Coronary artery (tissue), 2 donors: ENCODE measurements around the gene DEPDC7.
"Not testable (repeated sequence)": the region's sequence is repeated elsewhere in the genome, so short reads cannot be mapped to it uniquely, and the experiment has no call there.

Experiments used
- DNase-seq: peaks from one replicate; pipeline ENCODE4 v3.0.0-alpha.2; 2017; ENCODE audit warnings: low spot score
- H3K27ac ChIP-seq, 2 donors: fragments of 200-600 bp; sonication (generic); one replicate each; pipeline ENCODE4 v1.5.1; 2016 to 2019
- H3K4me3 ChIP-seq: fragments of 200-600 bp; sonication (generic); 2 replicates; pipeline ENCODE4 v1.5.1; 2016; ENCODE audit warnings: mild to moderate bottlenecking, moderate library complexity
- TF ChIP-seq, protein P1 (sequence below): fragments of 200-600 bp; sonication (generic); IDR thresholded peaks from one replicate; pipeline ENCODE4 v1.5.1; 2019; ENCODE audit warnings: antibody characterized with exemption

Gene DEPDC7

DNA sequence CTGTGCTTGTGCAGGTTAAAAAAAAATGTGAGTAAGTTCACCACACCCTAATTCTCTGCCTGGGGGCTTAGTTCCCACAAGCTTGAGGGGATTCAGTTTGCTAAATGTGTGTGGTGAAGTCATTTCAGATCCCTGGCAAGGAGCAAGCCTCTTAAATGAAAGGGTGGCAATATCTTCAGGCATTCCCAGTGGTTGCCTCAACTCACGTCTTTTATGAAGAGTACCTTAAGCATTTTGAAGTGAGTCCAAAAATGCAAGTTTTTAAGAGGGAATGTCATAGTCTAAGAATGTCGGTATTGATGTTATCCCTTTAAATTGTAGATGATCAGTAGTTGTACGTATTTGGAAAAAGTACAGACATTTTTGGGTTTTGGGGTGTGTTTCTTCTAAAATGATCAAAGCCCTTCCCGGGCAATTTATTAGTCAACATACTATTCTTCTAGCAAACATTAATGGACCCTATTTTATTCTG, 28.6 kb downstream of the DEPDC7 start:
- Histone ChIP-seq H3K4me3 (no peak overlapping the region), H3K27ac (no peak overlapping the region)
- no peak for DNase-seq
- TF ChIP-seq, protein P1, sequence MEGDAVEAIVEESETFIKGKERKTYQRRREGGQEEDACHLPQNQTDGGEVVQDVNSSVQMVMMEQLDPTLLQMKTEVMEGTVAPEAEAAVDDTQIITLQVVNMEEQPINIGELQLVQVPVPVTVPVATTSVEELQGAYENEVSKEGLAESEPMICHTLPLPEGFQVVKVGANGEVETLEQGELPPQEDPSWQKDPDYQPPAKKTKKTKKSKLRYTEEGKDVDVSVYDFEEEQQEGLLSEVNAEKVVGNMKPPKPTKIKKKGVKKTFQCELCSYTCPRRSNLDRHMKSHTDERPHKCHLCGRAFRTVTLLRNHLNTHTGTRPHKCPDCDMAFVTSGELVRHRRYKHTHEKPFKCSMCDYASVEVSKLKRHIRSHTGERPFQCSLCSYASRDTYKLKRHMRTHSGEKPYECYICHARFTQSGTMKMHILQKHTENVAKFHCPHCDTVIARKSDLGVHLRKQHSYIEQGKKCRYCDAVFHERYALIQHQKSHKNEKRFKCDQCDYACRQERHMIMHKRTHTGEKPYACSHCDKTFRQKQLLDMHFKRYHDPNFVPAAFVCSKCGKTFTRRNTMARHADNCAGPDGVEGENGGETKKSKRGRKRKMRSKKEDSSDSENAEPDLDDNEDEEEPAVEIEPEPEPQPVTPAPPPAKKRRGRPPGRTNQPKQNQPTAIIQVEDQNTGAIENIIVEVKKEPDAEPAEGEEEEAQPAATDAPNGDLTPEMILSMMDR = no peak

DNA sequence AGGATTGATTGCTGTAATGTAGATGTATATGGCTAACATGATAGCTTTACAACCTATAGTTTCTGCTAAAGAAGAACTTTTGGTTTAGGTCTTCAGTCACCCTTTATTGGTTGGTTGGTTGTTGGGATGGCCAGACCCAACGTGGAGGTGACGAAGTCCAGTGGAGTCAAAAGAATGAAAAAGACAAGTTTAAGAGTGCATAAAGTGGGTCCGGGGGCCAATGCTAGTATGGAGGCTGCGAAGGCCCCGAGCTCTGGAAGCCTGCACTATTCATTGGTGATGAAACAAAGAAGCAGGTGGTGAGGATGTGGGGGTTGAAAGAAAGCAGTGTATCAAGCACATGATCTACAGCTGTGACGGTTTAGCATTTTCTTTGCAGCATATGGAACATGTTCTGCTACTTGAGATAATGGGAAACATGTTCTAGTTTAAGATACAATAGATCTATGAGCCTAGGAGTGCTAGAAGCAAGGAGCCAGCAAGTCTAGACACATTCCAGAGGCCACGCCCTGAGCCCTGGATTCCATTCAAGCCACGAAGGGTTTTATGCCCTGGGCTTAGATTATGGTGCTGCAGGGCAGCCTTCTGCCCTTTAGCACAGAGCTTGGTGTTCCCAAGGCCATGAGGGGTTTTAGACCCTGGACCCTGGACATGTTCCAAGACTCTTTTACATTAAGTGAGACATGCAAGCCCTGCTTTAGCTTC, 30.0 kb downstream of the DEPDC7 start:
- TF ChIP-seq, protein P1 = no peak
- DNase-seq = no peak
- Histone ChIP-seq H3K27ac (no peak overlapping the region), H3K4me3 (no peak overlapping the region)

DNA sequence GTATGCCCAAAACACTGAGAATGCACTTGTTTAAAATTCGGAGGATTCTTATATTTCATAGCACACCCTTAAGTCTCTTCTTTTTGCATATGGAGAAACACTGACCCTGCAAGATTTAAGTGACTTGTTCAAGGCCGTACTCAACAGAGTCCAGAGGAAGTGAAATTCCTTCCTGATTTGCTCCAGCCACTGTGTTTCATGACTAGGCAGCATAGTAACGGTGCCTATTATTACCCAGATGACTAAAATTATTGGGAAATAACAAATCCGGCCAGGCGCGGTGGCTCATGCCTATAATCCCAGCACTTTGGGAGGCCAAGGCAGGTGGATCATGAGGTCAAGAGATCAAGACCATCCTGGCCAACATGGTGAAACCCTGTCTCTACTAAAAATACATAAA, 33.0 kb downstream of the DEPDC7 start:
- not testable (repeated sequence) for H3K4me3 ChIP-seq, DNase-seq, H3K27ac ChIP-seq

DNA sequence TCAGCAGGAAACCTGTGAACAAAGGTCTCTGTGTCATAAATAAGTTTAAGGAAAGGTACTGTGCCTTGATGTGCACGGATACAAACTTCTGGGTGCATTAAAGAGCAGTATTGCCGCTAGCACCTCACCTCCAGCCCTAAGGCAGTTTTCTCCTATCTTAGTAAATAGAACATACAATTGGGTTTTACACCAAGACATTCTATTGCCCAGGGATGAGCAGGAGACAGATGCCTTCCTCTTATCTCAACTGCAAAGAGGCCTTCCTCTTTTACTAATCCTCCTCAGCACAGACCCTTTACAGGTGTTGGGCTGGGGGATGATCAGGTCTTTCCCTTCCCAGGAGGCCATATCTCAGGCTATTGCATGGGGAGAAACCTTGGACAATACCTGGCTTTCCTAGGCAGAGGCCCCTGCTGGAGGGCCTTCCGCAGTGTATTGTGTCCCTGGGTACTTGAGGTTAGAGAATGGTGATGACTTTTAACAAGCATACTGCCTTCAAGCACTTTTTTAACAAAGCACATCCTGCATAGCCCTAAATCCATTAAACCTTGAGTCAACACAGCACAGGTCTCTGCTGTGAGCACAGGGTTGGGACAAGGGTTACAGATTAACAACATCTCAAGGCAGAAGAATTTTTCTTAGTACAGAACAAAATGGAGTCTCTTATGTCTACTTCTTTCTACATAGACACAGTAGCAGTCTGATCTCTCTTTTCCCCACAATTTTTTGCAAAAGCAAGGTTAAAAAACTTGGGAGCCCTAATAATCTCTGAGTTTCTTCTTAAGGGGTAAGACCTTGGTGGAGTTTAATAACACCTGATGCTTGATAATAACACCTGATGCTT, 34.1 kb downstream of the DEPDC7 start:
- H3K27ac ChIP-seq, DNase-seq, H3K4me3 ChIP-seq: not testable (repeated sequence)

DNA sequence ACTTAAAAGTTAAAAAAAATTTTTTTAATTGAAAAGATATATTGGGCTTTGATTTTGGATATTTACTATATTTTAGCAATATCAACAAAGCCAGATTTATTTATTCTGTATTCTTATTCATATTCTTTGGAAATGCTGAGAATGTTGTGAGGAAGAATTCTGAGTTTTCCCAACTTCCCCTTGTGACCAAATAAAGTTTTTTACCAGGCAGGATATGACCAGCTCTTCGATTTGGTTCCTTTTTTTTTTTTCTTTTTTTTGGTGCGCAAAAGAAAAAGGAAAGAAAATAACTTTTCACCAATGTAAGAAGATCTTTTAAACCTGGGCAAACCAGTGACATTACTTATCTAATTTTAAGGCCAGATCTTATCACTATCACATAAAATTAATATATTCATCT, 36.6 kb downstream of the DEPDC7 start:
- Histone ChIP-seq H3K4me3 (no peak overlapping the region), H3K27ac (no peak overlapping the region)
- DNase-seq = no peak
- TF ChIP-seq, protein P1 = no peak

DNA sequence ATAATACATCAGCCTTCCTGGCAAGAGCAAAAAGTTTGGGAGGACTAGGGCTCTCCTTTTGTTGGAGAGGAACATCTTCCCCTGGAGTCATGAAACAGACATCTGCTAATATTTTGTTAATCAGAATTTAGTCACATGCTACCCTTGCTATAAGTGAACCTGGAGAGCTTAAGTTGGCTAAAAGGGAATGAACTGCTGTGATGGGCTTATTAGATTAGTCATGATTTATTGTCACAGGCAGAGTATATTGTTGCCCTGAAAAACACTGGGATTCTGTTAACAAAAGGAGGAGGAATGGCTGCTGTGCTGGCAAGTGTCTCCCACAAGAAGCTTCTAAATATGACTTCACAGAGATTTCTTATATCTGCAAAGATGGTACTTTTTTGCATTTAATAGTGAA, 39.7 kb downstream of the DEPDC7 start:
- TF ChIP-seq, protein P1 = no peak
- DNase-seq = no peak
- Histone ChIP-seq H3K27ac (no peak overlapping the region), H3K4me3 (no peak overlapping the region)

DNA sequence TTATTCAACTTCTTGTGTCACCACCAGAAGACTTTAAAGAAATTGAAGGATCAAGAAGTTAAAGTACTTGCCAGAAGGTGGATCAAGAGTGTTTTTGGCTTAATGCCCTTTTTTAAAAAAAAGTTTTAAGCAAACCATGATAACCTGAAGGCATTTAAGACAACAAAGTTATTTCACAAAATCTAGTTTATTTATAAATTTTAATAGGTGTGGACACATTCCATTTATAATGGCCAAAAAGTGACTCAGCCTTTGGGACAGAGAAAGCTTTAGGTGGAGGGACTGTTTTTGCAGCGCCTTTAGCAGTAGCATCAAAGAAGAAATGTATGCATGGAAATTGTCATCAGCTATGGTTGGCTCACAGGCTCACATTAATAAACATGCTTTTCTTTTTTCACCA, 41.6 kb downstream of the DEPDC7 start:
- Histone ChIP-seq H3K27ac (no peak overlapping the region), H3K4me3 (no peak overlapping the region)
- DNase-seq = no peak
- TF ChIP-seq, protein P1 = no peak
